ENCODE results near the gene GDA. TPM values are rescaled to one million over a fixed set of nuclear protein-coding genes. Genes with fewer than 3 reads are reported as not detected.

GDA gene
- total RNA-seq, 4 donors from 2014 or later: 14.0 to 291 (median 273) TPM

DNA sequence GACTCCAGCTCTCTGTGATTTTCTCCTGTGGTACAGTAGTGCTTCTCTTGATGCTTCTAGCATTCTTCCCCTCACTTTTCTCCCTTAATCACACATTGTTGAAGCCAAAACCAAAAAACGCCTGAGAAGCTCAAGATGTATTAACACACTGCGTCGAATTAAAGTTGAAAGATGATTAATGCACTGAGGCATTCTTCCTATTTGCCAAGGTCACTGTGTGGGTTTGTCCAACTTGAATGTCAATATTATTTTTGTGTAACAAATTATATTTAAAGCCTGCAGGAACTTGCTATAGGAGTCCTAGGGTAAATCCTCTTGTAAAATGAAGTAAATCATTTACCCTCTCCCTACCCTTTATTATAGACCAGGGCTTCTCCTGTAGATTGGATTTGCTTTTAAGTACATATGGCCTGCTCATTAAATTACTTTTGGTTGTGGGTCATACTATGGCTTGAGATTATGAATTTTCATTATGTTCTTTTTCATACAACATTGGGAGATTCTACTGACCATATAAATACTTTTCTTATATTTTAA is 68.1 kb downstream of the GDA start:
- no peak for DNase-seq

DNA sequence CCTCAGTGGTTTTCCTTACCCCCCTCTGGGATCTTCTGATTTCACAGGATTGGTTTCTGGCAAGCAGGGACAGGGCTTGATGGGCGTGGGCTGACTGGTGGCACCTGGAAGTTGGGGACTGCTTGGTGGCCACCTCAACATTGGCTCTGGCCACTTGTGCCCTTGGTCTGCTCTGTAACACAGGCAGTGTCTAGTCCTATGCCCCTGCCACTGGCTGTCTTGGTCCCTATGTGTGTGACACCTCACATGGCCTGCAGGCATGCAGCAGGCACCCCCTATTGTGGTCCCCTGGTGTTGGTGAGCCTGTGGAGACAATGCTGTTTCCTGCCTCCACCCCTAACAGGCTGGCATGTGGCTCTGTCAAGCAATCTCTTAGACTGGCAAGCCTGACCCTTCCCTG is 71.3 kb downstream of the GDA start:
- H3K4me3 ChIP-seq: no peak overlapping the region
- TF ChIP-seq, protein P1, sequence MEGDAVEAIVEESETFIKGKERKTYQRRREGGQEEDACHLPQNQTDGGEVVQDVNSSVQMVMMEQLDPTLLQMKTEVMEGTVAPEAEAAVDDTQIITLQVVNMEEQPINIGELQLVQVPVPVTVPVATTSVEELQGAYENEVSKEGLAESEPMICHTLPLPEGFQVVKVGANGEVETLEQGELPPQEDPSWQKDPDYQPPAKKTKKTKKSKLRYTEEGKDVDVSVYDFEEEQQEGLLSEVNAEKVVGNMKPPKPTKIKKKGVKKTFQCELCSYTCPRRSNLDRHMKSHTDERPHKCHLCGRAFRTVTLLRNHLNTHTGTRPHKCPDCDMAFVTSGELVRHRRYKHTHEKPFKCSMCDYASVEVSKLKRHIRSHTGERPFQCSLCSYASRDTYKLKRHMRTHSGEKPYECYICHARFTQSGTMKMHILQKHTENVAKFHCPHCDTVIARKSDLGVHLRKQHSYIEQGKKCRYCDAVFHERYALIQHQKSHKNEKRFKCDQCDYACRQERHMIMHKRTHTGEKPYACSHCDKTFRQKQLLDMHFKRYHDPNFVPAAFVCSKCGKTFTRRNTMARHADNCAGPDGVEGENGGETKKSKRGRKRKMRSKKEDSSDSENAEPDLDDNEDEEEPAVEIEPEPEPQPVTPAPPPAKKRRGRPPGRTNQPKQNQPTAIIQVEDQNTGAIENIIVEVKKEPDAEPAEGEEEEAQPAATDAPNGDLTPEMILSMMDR (IDR thresholded peaks at IDR 0.05): no peak
- no peak for TF ChIP-seq POLR2A (IDR thresholded peaks at IDR 0.05)
- H3K4me1 ChIP-seq: no peaks in the 10 kb centered on the region
- no peaks in the 10 kb centered on the region for H3K9me3 ChIP-seq
- H3K27ac ChIP-seq: no peak overlapping the region
- no peaks in the 10 kb centered on the region for H3K27me3 ChIP-seq
- DNase-seq: no peak
- H3K36me3 ChIP-seq: peaks cover 0 to 49% (median 8%) of the 10 kb centered on the region in 3 donors

More for the DNA sequence above, 68.1 kb downstream of the GDA start:
- TF ChIP-seq, protein P1 (IDR thresholded peaks at IDR 0.05): no peak
- no peak for TF ChIP-seq POLR2A (IDR thresholded peaks at IDR 0.05)
- Histone ChIP-seq H3K4me1 (no peaks in the 10 kb centered on the region), H3K4me3 (no peak overlapping the region), H3K27ac (no peak overlapping the region), H3K36me3 (peaks cover 0 to 60% (median 9%) of the 10 kb centered on the region in 3 donors), H3K27me3 (no peaks in the 10 kb centered on the region), H3K9me3 (no peaks in the 10 kb centered on the region)

DNA sequence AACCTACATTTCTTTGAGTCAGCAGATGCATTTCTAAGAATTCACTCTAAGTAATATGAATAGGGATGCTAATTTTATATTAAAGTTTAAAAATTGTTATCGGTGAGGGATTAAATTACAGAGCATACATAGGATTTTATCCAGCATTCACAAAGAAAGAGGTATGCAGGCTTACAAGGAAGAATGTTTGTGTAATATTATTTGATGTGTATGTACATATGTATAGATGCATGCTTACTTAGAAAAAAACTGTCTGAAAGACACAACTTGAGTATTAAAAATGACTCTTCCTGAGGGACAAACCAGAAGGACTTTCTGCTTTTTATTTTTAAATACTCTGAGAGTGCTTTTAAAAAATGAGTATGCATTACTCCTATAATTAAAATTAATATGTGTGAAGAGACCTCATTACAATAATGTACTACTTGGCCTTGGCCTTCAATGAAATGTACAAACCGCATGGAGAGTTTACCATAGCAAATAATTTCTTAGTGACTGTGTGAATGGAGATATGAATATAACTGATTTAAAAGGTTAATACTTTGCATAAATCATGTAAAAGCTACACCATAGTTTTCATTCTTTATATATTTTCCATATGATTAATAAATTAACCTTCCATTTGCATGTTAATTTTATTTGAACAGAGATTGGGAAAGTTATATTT is 77.0 kb downstream of the GDA start:
- TF ChIP-seq POLR2A (IDR thresholded peaks at IDR 0.05): no peak
- TF ChIP-seq, protein P1 (IDR thresholded peaks at IDR 0.05): no peak
- DNase-seq: no peak
- Histone ChIP-seq H3K27ac (no peak overlapping the region), H3K27me3 (no peaks in the 10 kb centered on the region), H3K9me3 (no peaks in the 10 kb centered on the region), H3K36me3 (peaks cover 0 to 47% (median 0%) of the 10 kb centered on the region in 3 donors), H3K4me1 (no peaks in the 10 kb centered on the region), H3K4me3 (no peak overlapping the region)

DNA sequence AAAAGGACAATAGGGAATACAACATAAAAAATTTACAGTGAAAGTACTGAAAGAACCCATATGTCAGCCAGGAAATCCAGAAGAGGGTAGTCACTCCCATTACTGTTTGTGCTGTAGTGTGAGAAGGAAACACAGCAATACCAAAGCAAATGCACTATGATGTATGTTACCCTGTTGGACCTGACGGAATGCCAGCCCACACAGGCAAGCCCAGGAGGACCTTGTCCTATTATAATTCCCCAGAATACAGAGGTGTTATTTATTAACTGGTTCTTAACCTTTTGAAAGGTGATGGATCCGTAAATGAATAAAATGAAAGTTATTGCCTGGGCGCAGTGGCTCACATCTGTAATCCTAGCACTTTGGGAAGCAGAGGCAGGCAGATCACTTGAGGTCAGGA is 79.0 kb downstream of the GDA start:
- DNase-seq: peak in 2 of 3 donors; percentile 49 to 52
- Histone ChIP-seq H3K36me3 (peaks cover 0 to 47% (median 0%) of the 10 kb centered on the region in 3 donors), H3K27me3 (no peaks in the 10 kb centered on the region), H3K27ac (peak overlapping the region in 2 of 4 donors; percentile 17 to 31), H3K4me3 (no peak overlapping the region), H3K9me3 (no peaks in the 10 kb centered on the region), H3K4me1 (no peaks in the 10 kb centered on the region)
- TF ChIP-seq, protein P1 (IDR thresholded peaks at IDR 0.05): no peak
- TF ChIP-seq POLR2A (IDR thresholded peaks at IDR 0.05): no peak

DNA sequence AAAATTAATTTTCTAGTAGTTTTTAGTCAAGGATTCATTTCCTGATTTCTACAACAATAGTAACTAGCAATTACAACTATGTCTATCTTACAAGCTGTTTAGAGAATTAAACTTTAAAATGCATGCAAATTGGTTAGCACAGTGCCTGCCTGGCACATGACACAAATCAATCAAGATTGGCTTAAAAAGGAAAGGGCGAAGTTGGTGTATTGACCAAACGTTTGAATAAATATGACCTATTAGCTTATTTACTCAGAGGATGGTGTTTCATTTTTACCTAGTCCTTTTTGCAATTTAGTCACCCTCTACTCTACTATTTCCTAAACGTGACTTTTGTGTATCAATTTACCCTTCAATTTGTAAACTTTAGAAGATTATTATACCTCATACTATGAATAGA is 83.5 kb downstream of the GDA start:
- Histone ChIP-seq H3K4me1 (no peaks in the 10 kb centered on the region), H3K27ac (no peak overlapping the region), H3K36me3 (peaks cover 0 to 37% (median 0%) of the 10 kb centered on the region in 3 donors), H3K27me3 (no peaks in the 10 kb centered on the region), H3K9me3 (no peaks in the 10 kb centered on the region), H3K4me3 (no peak overlapping the region)
- no peak for TF ChIP-seq POLR2A (IDR thresholded peaks at IDR 0.05)
- TF ChIP-seq, protein P1 (IDR thresholded peaks at IDR 0.05): no peak
- DNase-seq: no peak

All from Peyer's patch (tissue), 4 donors.